Body of pancreas (tissue), 4 donors: ENCODE results near the gene C5. TPM values are rescaled to one million over a fixed set of nuclear protein-coding genes. Genes with fewer than 3 reads are reported as not detected.

Experiments used
- ATAC-seq: fragments of 150-250 bp; one replicate; pipeline ENCODE4 v1.9.1; 2016
- DNase-seq, 4 donors: peaks; one replicate each; pipeline ENCODE4 v3.0.0-alpha.2; 2019
- H3K27ac ChIP-seq, 4 donors: fragments of 200-600 bp; sonication (generic); 1 replicate in 3 of 4; 2 replicates in 1 of 4; pipeline versions ENCODE4 v1.5.1 to v1.6.1; 2016 to 2019; ENCODE audit warnings: mild to moderate bottlenecking in 1 of 4, mixed read lengths in 1 of 4, moderate library complexity in 1 of 4
- H3K27me3 ChIP-seq, 2 donors: fragments of 200-600 bp; sonication (generic); one replicate each; pipeline ENCODE4 v1.6.0; 2016; ENCODE audit warnings: mild to moderate bottlenecking in 1 of 2
- H3K36me3 ChIP-seq, 2 donors: fragments of 200-600 bp; sonication (generic); replicated peaks in 1 of 2; 2 replicates each; pipeline ENCODE4 v1.5.1; 2016; ENCODE audit warnings: low read depth in 2 of 2; ENCODE audit not compliant: insufficient read depth in 1 of 2
- H3K4me1 ChIP-seq: fragments of 200-600 bp; sonication (generic); one replicate; pipeline ENCODE4 v1.6.0; 2016
- H3K4me3 ChIP-seq, 2 donors: fragments of 200-600 bp; sonication (generic); 1 replicate in 1 of 2; 2 replicates in 1 of 2; pipeline ENCODE4 v1.5.1; 2016 to 2019
- H3K9me3 ChIP-seq, 3 donors: fragments of 200-600 bp; sonication (generic); 1 replicate in 2 of 3; 2 replicates in 1 of 3; pipeline ENCODE4 v1.5.1; 2016
- CTCF ChIP-seq, 7 experiments: fragments of 450-650 bp in 4 of 7; fragments of 200-600 bp in 3 of 7; sonication (generic) in 3 of 7; IDR thresholded peaks; one replicate each; pipeline ENCODE4 v1.5.1; 2016 to 2019; ENCODE audit warnings: antibody characterized with exemption in 7 of 7
- POLR2A ChIP-seq, 3 donors: fragments of 450-650 bp; IDR thresholded peaks; one replicate each; pipeline ENCODE4 v1.6.1; 2016; ENCODE audit warnings: antibody characterized with exemption in 3 of 3, mild to moderate bottlenecking in 2 of 3
- WGBS, 2 donors: methylation state at CpG; one replicate each; pipeline ENCODE4 v1.1.5; 2017; 5-methylcytosine and 5-hydroxymethylcytosine counted together
- intact Hi-C: fragments of 100-400 bp; cut with DNase I; formaldehyde crosslinking; loops from one replicate; pipeline ENCODE4 v1.15.1; 2023
- total RNA-seq, 2 donors: library from RNA; depleted of rRNA; stranded (reverse); fragments of >200 nt; gene quantifications; one replicate each; pipeline ENCODE4 v1.1.0, GENCODE V29; 2016

Gene C5
- total RNA-seq, 2 donors from 2014 or later = 7.3 to 16.1 TPM

DNA sequence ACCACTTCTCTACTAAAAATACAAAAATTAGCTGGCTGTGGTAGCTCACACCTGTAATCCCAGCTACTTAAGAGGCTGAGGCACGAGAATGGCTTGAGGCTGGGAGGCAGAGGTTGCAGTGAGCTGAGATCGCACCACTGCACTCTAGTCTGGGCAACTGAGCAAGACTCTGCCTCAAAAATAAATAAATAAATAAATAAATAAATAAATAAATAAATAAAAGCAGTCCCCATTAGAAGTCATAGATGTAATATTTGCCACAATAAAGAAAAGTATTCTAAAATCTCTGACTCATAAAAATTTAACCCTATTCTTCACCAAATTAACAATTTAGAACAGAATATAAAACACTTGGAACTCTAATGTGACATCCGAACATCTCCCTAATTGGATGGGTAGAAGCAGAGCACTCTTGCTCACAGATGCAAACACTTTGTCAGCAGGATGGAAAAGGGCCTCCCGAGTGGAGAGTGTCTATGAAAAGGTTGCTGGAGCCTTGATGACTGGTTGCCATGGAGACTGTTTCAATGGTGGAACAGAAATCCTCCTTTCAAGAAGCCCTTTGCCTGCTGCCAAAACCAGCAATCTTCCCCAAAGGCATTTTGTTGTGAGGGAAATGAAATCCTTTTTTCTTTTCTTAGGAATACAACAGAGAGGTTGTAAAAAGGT, 84.6 kb downstream of the C5 start:
- Histone ChIP-seq H3K27ac (no peak overlapping the region), H3K9me3 (no peaks in the 10 kb centered on the region), H3K27me3 (no peaks in the 10 kb centered on the region), H3K4me1 (no peaks in the 10 kb centered on the region), H3K36me3 (peaks cover 0 to 3% of the 10 kb centered on the region in 2 donors), H3K4me3 (no peak overlapping the region)
- ATAC-seq (no peak), DNase-seq (peak in 2 of 4 donors; percentile 8 to 37)
- no peak for TF ChIP-seq POLR2A (IDR thresholded peaks at IDR 0.05)
- no peak for TF ChIP-seq CTCF (IDR thresholded peaks at IDR 0.05)
- WGBS, 2 donors = 67 to 88% methylated on average over 4 of the region's 4 CpGs
- intact Hi-C loops = no loop called here

DNA sequence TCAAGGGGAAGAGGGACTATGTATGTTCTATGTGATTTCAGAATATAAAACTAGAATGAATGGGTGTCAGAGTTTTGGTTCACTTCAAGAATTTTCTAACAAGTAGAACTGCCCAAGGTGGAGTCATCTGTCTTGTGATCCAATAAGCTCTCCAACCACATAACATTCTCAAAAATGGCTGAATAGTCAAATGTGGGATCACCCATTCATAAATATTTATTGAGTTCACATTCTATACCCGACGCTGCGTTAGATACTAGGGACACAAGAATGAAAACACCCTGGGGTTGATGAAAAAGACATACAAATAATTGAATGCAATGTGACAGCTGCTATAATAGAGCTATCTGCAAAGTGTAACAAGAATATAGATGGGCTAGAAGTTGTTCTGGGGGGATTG, 88.1 kb downstream of the C5 start:
- no peaks in the 10 kb centered on the region for H3K27me3 ChIP-seq
- DNase-seq (no peak), ATAC-seq (no peak)
- no peak for TF ChIP-seq CTCF (IDR thresholded peaks at IDR 0.05)
- no peak for TF ChIP-seq POLR2A (IDR thresholded peaks at IDR 0.05)
- no peaks in the 10 kb centered on the region for H3K4me1 ChIP-seq
- no peaks in the 10 kb centered on the region for H3K9me3 ChIP-seq
- H3K27ac ChIP-seq = no peak overlapping the region
- intact Hi-C loops = no loop called here
- 93 to 97% methylated on average over 3 of the region's 3 CpGs for WGBS, 2 donors
- H3K36me3 ChIP-seq = peaks cover 0 to 4% of the 10 kb centered on the region in 2 donors
- no peak overlapping the region for H3K4me3 ChIP-seq

- DNase-seq (no peak), ATAC-seq (no peak)
- TF ChIP-seq CTCF (IDR thresholded peaks at IDR 0.05) = no peak
- no peak for TF ChIP-seq POLR2A (IDR thresholded peaks at IDR 0.05)
- Histone ChIP-seq H3K4me3 (no peak overlapping the region), H3K27ac (no peak overlapping the region), H3K4me1 (no peaks in the 10 kb centered on the region), H3K9me3 (no peaks in the 10 kb centered on the region), H3K27me3 (no peaks in the 10 kb centered on the region), H3K36me3 (peaks cover 0 to 4% of the 10 kb centered on the region in 2 donors)
- intact Hi-C loops = no loop called here
- 75 to 82% methylated on average over 1 of the region's 1 CpG for WGBS, 2 donors
Measured at GRCh38 chr9:120960001-120960400, 90.1 kb downstream of the C5 start.

GRCh38 chr9:120956862-120957261, 93.2 kb downstream of the C5 start:
- Histone ChIP-seq H3K9me3 (no peaks in the 10 kb centered on the region), H3K27me3 (no peaks in the 10 kb centered on the region), H3K4me3 (no peak overlapping the region), H3K4me1 (no peaks in the 10 kb centered on the region), H3K36me3 (peaks cover 0 to 4% of the 10 kb centered on the region in 2 donors), H3K27ac (no peak overlapping the region)
- intact Hi-C loops = no loop called here
- TF ChIP-seq POLR2A (IDR thresholded peaks at IDR 0.05) (no peak), CTCF (IDR thresholded peaks at IDR 0.05) (no peak)
- 75 to 94% methylated on average over 3 of the region's 3 CpGs for WGBS, 2 donors
- ATAC-seq (no peak), DNase-seq (no peak)
